Measurements from ENCODE around the gene CEMIP2.

The CEMIP2 gene

DNA sequence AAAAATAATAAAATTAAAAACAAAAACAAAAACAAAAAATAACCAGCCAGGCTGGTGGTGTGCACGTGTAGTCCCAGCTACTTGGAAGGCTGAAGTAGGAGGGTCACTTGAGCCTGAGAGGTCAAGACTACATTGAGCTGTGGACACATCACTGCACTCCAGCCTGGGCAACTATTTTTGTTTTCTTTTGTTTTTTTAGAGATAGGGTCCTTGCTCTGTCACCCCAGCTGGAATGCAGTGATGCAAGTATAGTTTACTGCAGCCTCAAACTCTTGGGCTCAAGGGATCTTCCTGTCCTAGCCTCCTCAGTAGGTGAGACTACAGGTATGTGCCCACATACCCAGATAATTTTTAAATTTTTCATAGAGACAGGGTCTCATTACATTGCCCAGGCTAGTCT is 80.6 kb downstream of the CEMIP2 start:
- H3K4me2 ChIP-seq (ENCODE audit: low read length), result no peak overlapping the region
- peaks cover 2% of the 10 kb centered on the region for H3K79me1 ChIP-seq (ENCODE audit: low read length)
- H3K9me3 ChIP-seq (ENCODE audit: insufficient read depth, low read depth, low read length), result no peaks in the 10 kb centered on the region
- no peaks in the 10 kb centered on the region for H3K27me3 ChIP-seq (ENCODE audit: insufficient read depth, low read length)
- H3K14ac ChIP-seq (ENCODE audit: low read length), result no peak overlapping the region
- no CpG with 5 or more reads among the region's 1 CpG for WGBS (ENCODE audit: extremely low coverage, insufficient coverage, insufficient read length)
- H2BK12ac ChIP-seq (ENCODE audit: low read length), result no peak overlapping the region
- H3K23ac ChIP-seq (ENCODE audit: low read length), result no peak overlapping the region
- H2BK120ac ChIP-seq (ENCODE audit: insufficient read depth, low read length, poor library complexity), result no peak overlapping the region
- no peak overlapping the region for H3K4ac ChIP-seq (ENCODE audit: low read depth, low read length)
- no peak overlapping the region for H4K91ac ChIP-seq (ENCODE audit: low read depth, low read length)
- H3K18ac ChIP-seq (ENCODE audit: low read length), result no peak overlapping the region
- H3K79me2 ChIP-seq (ENCODE audit: control insufficient read depth, insufficient read depth, low read length, poor library complexity), result no peaks in the 10 kb centered on the region
- no peak overlapping the region for H3K4me3 ChIP-seq (ENCODE audit: low read depth, low read length)
- peaks cover 31 to 46% of the 10 kb centered on the region in 2 experiments for H3K36me3 ChIP-seq (ENCODE audit: control insufficient read depth in 1 of 2, insufficient read depth in 2 of 2, low read length in 2 of 2)
- no peak overlapping the region for H3K27ac ChIP-seq (ENCODE audit: low read depth, low read length)
- peak in 1 of 2 donors; percentile 60 for DNase-seq
- H3K9ac ChIP-seq (ENCODE audit: low read length), result no peak overlapping the region
- no peak overlapping the region for H2BK5ac ChIP-seq (ENCODE audit: low read depth, low read length, poor library complexity)
- no peak overlapping the region for H4K8ac ChIP-seq (ENCODE audit: low read depth, low read length)
- H3K4me1 ChIP-seq (ENCODE audit: control insufficient read depth in 1 of 2, insufficient read depth in 2 of 2, low read length in 2 of 2), result peaks cover 5 to 7% of the 10 kb centered on the region in 2 experiments
- H2AFZ ChIP-seq (ENCODE audit: insufficient read depth, low read length, poor library complexity), result no peak overlapping the region
- no peak overlapping the region for H4K12ac ChIP-seq (ENCODE audit: low read depth, low read length)
- H2AK5ac ChIP-seq (ENCODE audit: low read length), result no peak overlapping the region

- Histone ChIP-seq H4K8ac (ENCODE audit: low read depth, low read length) (no peak overlapping the region), H3K27me3 (ENCODE audit: insufficient read depth, low read length) (no peaks in the 10 kb centered on the region)
- WGBS (ENCODE audit: extremely low coverage, insufficient coverage, insufficient read length), result no CpG with 5 or more reads among the region's 7 CpGs
These were observed 82.3 kb downstream of the CEMIP2 start for GRCh38 chr9:71685988-71686387.

DNA sequence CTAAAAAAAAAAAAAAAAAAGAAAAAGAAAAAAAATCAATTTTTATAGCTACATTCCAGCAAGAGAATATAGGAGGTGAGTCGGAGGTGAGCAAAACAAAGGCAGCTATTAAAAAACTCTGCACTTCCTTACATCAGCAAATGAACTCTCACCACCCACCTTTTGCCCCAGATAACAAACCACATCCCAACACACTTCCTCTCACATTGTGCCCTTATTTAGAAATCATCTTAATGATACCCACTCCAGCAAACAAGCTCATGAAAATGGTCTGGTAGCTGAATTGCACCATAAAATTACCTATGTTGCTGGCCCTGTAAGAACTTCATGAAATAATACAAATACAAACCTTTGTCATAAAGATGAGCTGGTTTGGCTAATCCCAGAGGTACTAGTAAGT is 82.9 kb downstream of the CEMIP2 start:
- no peak for DNase-seq
- Histone ChIP-seq H3K79me1 (ENCODE audit: low read length) (peaks cover 4% of the 10 kb centered on the region), H4K91ac (ENCODE audit: low read depth, low read length) (no peak overlapping the region), H2BK120ac (ENCODE audit: insufficient read depth, low read length, poor library complexity) (no peak overlapping the region), H3K27me3 (ENCODE audit: insufficient read depth, low read length) (no peaks in the 10 kb centered on the region), H3K18ac (ENCODE audit: low read length) (no peak overlapping the region), H2BK5ac (ENCODE audit: low read depth, low read length, poor library complexity) (no peak overlapping the region), H3K36me3 (ENCODE audit: control insufficient read depth in 1 of 2, insufficient read depth in 2 of 2, low read length in 2 of 2) (peaks cover 20 to 35% of the 10 kb centered on the region in 2 experiments), H3K4me3 (ENCODE audit: low read depth, low read length) (no peak overlapping the region), H3K4me2 (ENCODE audit: low read length) (no peak overlapping the region), H3K79me2 (ENCODE audit: control insufficient read depth, insufficient read depth, low read length, poor library complexity) (no peaks in the 10 kb centered on the region), H3K14ac (ENCODE audit: low read length) (no peak overlapping the region), H4K12ac (ENCODE audit: low read depth, low read length) (no peak overlapping the region), H3K27ac (ENCODE audit: low read depth, low read length) (no peak overlapping the region), H3K23ac (ENCODE audit: low read length) (no peak overlapping the region), H4K8ac (ENCODE audit: low read depth, low read length) (no peak overlapping the region), H3K9ac (ENCODE audit: low read length) (no peak overlapping the region), H3K4ac (ENCODE audit: low read depth, low read length) (no peak overlapping the region), H2BK12ac (ENCODE audit: low read length) (no peak overlapping the region), H3K4me1 (ENCODE audit: control insufficient read depth in 1 of 2, insufficient read depth in 2 of 2, low read length in 2 of 2) (peaks cover 7% of the 10 kb centered on the region in 2 experiments), H3K9me3 (ENCODE audit: insufficient read depth, low read depth, low read length) (no peaks in the 10 kb centered on the region), H2AK5ac (ENCODE audit: low read length) (no peak overlapping the region), H2AFZ (ENCODE audit: insufficient read depth, low read length, poor library complexity) (no peak overlapping the region)
- no CpG with 5 or more reads among the region's 1 CpG for WGBS (ENCODE audit: extremely low coverage, insufficient coverage, insufficient read length)

More at GRCh38 chr9:71685988-71686387, 82.3 kb downstream of the CEMIP2 start:
- Histone ChIP-seq H3K79me1 (ENCODE audit: low read length) (peaks cover 4% of the 10 kb centered on the region), H3K14ac (ENCODE audit: low read length) (no peak overlapping the region), H2AK5ac (ENCODE audit: low read length) (no peak overlapping the region), H3K4me3 (ENCODE audit: low read depth, low read length) (no peak overlapping the region), H2BK120ac (ENCODE audit: insufficient read depth, low read length, poor library complexity) (no peak overlapping the region), H3K27ac (ENCODE audit: low read depth, low read length) (no peak overlapping the region), H3K4me1 (ENCODE audit: control insufficient read depth in 1 of 2, insufficient read depth in 2 of 2, low read length in 2 of 2) (peaks cover 7% of the 10 kb centered on the region in 2 experiments), H3K23ac (ENCODE audit: low read length) (no peak overlapping the region), H3K79me2 (ENCODE audit: control insufficient read depth, insufficient read depth, low read length, poor library complexity) (no peaks in the 10 kb centered on the region), H2AFZ (ENCODE audit: insufficient read depth, low read length, poor library complexity) (no peak overlapping the region), H4K12ac (ENCODE audit: low read depth, low read length) (no peak overlapping the region), H4K91ac (ENCODE audit: low read depth, low read length) (no peak overlapping the region), H3K4ac (ENCODE audit: low read depth, low read length) (no peak overlapping the region), H2BK12ac (ENCODE audit: low read length) (no peak overlapping the region), H2BK5ac (ENCODE audit: low read depth, low read length, poor library complexity) (no peak overlapping the region), H3K4me2 (ENCODE audit: low read length) (no peak overlapping the region), H3K9ac (ENCODE audit: low read length) (no peak overlapping the region), H3K9me3 (ENCODE audit: insufficient read depth, low read depth, low read length) (no peaks in the 10 kb centered on the region), H3K36me3 (ENCODE audit: control insufficient read depth in 1 of 2, insufficient read depth in 2 of 2, low read length in 2 of 2) (peaks cover 20 to 36% of the 10 kb centered on the region in 2 experiments), H3K18ac (ENCODE audit: low read length) (no peak overlapping the region)
- no peak for DNase-seq

DNA sequence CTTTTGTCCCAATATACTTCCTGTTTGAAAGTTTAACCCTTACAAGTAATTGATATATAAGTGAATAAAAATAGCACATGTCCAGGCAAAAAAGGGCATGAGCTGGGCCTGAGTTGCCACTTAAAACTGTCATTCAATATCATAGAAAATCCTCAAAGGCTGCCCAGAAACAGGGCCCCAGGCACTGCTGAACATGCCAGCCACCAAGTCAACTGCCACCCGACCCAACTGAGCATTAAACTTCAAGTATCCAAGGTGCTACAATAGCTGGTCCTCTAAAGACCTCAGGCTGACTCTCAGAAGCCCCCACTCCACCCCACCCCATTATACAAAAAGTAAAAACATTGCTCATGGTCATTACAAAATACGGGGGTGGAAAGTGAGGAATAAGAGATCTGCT is 83.7 kb downstream of the CEMIP2 start:
- no CpG with 5 or more reads among the region's 2 CpGs for WGBS (ENCODE audit: extremely low coverage, insufficient coverage, insufficient read length)
- Histone ChIP-seq H2BK120ac (ENCODE audit: insufficient read depth, low read length, poor library complexity) (no peak overlapping the region), H3K9ac (ENCODE audit: low read length) (no peak overlapping the region), H3K9me3 (ENCODE audit: insufficient read depth, low read depth, low read length) (no peaks in the 10 kb centered on the region), H4K12ac (ENCODE audit: low read depth, low read length) (no peak overlapping the region), H2BK12ac (ENCODE audit: low read length) (peak overlapping the region; percentile 37), H3K18ac (ENCODE audit: low read length) (no peak overlapping the region), H3K27ac (ENCODE audit: low read depth, low read length) (peak overlapping the region; percentile 77), H2BK5ac (ENCODE audit: low read depth, low read length, poor library complexity) (no peak overlapping the region), H3K27me3 (ENCODE audit: insufficient read depth, low read length) (no peaks in the 10 kb centered on the region), H3K36me3 (ENCODE audit: control insufficient read depth in 1 of 2, insufficient read depth in 2 of 2, low read length in 2 of 2) (peaks cover 14 to 28% of the 10 kb centered on the region in 2 experiments), H2AK5ac (ENCODE audit: low read length) (no peak overlapping the region), H3K4ac (ENCODE audit: low read depth, low read length) (no peak overlapping the region), H2AFZ (ENCODE audit: insufficient read depth, low read length, poor library complexity) (no peak overlapping the region), H3K4me1 (ENCODE audit: control insufficient read depth in 1 of 2, insufficient read depth in 2 of 2, low read length in 2 of 2) (peaks cover 10 to 11% of the 10 kb centered on the region in 2 experiments), H4K8ac (ENCODE audit: low read depth, low read length) (no peak overlapping the region), H3K79me1 (ENCODE audit: low read length) (peaks cover 6% of the 10 kb centered on the region), H3K4me3 (ENCODE audit: low read depth, low read length) (no peak overlapping the region), H3K14ac (ENCODE audit: low read length) (no peak overlapping the region), H4K91ac (ENCODE audit: low read depth, low read length) (no peak overlapping the region), H3K23ac (ENCODE audit: low read length) (no peak overlapping the region), H3K79me2 (ENCODE audit: control insufficient read depth, insufficient read depth, low read length, poor library complexity) (no peaks in the 10 kb centered on the region), H3K4me2 (ENCODE audit: low read length) (no peak overlapping the region)
- no peak for DNase-seq

All from trophoblast cell (in vitro differentiated cells and primary cell).